ENCODE data around the gene C13orf46. TPM values are rescaled to one million over a fixed set of nuclear protein-coding genes. Genes with fewer than 3 reads are reported as not detected.

The C13orf46 gene
- polyA plus RNA-seq, 12 donors: 0.15 to 0.58 (median 0.36) TPM; not detected in 2

- DNase-seq: no peak
Measured at GRCh38 chr13:113956571-113956970, 17.3 kb downstream of the C13orf46 start.

GRCh38 chr13:113955691-113956090 lies 18.2 kb downstream of the C13orf46 start:
- DNase-seq: no peak

- no peak for DNase-seq
Measured at GRCh38 chr13:113955235-113955634, 18.6 kb downstream of the C13orf46 start.

- DNase-seq: no peak
Measured at GRCh38 chr13:113954046-113954835, 19.6 kb downstream of the C13orf46 start.

- DNase-seq: no peak
Measured at GRCh38 chr13:113953561-113953960, 20.3 kb downstream of the C13orf46 start.

- no peak for DNase-seq
Measured at GRCh38 chr13:113952983-113953520, 20.8 kb downstream of the C13orf46 start.

GRCh38 chr13:113952151-113952982 lies 21.5 kb downstream of the C13orf46 start:
- no peak for DNase-seq

- peak; percentile 70 for DNase-seq
Measured at GRCh38 chr13:113951246-113951999, 22.5 kb downstream of the C13orf46 start.

GRCh38 chr13:113950451-113951245 lies 23.2 kb downstream of the C13orf46 start:
- DNase-seq: no peak

- no peak for DNase-seq
Measured at GRCh38 chr13:113949546-113949945, 24.3 kb downstream of the C13orf46 start.

- DNase-seq: no peak
Measured at GRCh38 chr13:113948034-113948742, 25.7 kb downstream of the C13orf46 start.

- DNase-seq: peak; percentile 61
Measured at GRCh38 chr13:113947311-113948033, 26.4 kb downstream of the C13orf46 start.

GRCh38 chr13:113946409-113947181 lies 27.3 kb downstream of the C13orf46 start:
- no peak for DNase-seq

- DNase-seq: no peak
Measured at GRCh38 chr13:113945857-113946408, 27.9 kb downstream of the C13orf46 start.

- DNase-seq: no peak
Measured at GRCh38 chr13:113943821-113944565, 29.9 kb downstream of the C13orf46 start.

- DNase-seq: no peak
Measured at GRCh38 chr13:113942591-113943103, 31.2 kb downstream of the C13orf46 start.

- DNase-seq: no peak
Measured at GRCh38 chr13:113941571-113942191, 32.2 kb downstream of the C13orf46 start.

Data from muscle of arm (tissue), 12 donors.